HL-60/S4 treated with retinoic acid at 250 ng/mL for 4 days and 3 days (cell line): ENCODE measurements around the gene TRIM72.
"Not testable (repeated sequence)": the region's sequence is repeated elsewhere in the genome, so short reads cannot be mapped to it uniquely, and the experiment has no call there.

Experiments
- in situ Hi-C: fragments of 300-500 bp; cut with MboI; formaldehyde crosslinking; loops from 2 replicates; pipeline ENCODE4 v1.7.0; 2022; ENCODE audit warnings: low sequenced_read_pairs

Gene TRIM72, protein sequence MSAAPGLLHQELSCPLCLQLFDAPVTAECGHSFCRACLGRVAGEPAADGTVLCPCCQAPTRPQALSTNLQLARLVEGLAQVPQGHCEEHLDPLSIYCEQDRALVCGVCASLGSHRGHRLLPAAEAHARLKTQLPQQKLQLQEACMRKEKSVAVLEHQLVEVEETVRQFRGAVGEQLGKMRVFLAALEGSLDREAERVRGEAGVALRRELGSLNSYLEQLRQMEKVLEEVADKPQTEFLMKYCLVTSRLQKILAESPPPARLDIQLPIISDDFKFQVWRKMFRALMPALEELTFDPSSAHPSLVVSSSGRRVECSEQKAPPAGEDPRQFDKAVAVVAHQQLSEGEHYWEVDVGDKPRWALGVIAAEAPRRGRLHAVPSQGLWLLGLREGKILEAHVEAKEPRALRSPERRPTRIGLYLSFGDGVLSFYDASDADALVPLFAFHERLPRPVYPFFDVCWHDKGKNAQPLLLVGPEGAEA

DNA sequence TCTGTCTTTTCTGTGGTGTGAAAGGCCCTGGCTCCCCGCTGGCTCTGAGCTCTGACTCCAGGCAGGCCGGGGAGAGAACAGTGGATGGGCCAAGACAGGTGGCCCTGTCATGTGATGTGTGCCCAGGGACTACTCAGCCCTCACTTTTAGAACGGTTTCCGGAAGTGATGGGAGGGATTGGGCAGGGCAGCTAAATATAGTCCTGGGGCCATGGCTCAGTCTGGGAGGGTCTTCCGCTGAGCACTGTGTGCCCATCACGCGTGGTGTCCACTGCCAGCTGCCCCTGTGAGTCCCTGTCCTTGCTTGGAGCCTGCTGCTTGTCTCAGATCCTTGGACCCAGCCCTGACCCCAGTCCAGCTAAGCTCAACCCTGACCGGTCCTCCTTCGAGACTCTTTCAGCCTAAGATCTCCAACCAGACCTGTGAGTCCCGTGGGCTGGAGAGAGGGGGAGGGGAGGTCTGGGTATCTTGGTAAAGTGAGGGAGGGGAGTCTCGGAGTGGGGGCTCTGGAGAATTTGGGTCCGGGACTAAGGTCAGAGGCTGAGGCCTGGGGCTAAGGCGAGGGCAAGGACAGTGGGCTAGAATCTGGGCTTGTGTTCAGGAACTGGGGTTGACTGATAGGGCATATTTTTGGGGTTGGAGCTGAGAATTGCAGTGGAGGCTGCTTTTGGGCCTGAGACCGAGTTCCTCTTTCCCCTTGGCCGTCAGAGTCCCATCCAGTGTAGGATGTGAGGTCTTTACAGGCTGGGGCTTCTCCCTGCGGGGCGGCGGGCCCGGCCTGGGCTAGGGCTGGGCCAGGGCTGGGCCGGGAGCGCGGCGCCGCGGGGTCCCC is at the start of gene TRIM72:
Gene TRIM72, plus strand, starts transcription at position 243 of the 831 bp plus-strand sequence. CDS start 620 bp downstream, outside the sequence.
- in situ Hi-C loops: no loop called here

DNA sequence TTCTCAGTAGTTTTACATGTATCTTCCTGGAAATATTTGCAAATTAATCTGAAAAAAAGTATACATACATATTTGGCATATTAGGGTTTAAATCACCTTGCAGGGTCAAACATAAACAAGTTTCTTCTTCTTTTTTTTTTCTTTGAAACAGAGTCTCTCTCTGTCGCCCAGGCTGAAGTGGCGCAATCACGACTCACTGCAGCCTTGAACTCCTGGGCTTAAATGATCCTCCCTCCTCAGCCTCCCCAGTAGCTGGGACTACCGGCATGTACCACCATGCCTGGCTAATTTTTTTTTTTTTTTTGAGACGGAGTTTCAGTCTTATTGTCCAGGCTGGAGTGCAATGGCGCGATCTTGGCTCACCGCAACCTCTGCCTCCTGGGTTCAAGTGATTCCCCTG is 46.6 kb upstream of the TRIM72 start:
- in situ Hi-C loops: no loop called here

DNA sequence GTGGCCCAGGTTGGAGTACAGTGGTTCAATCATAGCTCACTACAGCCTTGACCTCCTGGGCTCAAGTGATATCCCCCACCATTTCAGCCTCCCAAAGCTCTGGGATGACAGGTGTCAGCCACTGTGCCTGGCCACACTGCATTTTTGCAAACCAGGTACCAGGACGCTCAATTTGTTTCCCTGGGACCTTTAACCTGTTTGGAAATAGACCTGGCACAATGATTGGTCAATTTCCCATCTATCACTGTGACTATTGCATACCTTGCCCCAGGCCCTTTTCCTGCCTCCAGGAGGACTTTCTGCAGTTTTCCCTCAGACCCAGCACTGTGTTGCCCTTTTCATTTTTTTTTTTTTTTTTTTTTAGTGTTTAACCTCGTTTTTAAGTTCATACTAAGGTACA is 45.1 kb upstream of the TRIM72 start:
- in situ Hi-C loops: no loop called here

DNA sequence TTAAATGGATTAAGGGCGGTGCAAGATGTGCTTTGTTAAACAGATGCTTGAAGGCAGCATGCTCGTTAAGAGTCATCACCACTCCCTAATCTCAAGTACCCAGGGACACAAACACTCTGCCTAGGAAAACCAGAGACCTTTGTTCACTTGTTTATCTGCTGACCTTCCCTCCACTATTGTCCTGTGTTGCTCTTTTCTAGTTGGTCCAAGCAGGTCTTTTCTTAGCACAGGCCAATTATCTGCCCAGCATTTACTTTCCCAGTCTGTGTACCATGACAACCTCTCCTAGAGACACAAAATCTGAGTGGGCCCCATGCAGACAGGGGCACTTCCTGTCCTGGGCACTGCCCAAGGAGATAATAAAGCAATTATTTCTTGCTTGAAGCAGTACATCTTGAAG is 43.9 kb upstream of the TRIM72 start:
- in situ Hi-C loops: not testable (repeated sequence)

DNA sequence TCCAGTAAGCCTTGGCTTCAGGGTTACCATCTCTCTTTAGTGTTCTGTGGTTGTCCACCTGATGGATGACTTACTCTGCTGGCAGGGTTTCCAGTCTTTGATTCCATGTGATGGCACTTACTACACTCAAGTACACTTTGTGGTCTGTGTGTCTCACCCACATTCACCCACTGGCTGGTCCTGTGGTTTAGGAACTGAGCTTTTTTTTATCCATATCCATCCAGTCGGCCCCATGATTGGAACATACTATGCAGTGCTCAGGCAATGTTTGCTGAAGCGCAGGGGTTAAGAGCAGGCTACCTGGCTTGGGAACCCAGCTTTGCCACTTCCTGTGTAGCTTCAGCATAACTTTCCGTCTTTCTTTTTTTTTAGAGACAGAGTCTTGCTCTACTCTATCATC is 36.8 kb upstream of the TRIM72 start:
- in situ Hi-C loops: no loop called here

DNA sequence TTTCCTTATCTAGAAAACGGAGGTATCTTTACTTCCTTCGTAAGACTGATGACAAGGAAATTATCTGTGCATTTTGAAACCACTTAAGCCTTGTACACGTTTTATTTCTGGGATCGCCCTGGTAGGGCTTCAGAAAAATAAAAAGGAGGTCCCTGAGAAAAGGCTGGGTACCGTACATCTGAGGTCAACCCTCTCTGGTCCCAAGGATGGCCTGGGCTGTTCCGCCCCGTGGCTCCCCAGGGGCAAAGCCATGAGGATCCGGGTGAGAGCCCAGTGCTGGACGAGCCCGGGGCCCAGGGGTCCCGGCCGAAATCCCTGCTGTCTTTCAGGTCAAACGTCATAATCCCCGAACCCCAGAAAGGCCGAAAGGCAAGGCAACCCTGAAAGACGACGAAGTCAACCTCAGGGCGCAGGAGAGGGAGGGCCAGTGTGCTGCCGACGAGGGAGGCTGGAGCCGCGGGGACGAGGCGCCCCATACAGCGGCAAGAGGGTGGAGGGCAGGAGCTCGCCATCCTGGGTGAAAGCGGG is 34.6 kb upstream of the TRIM72 start:
- in situ Hi-C loops: no loop called here

DNA sequence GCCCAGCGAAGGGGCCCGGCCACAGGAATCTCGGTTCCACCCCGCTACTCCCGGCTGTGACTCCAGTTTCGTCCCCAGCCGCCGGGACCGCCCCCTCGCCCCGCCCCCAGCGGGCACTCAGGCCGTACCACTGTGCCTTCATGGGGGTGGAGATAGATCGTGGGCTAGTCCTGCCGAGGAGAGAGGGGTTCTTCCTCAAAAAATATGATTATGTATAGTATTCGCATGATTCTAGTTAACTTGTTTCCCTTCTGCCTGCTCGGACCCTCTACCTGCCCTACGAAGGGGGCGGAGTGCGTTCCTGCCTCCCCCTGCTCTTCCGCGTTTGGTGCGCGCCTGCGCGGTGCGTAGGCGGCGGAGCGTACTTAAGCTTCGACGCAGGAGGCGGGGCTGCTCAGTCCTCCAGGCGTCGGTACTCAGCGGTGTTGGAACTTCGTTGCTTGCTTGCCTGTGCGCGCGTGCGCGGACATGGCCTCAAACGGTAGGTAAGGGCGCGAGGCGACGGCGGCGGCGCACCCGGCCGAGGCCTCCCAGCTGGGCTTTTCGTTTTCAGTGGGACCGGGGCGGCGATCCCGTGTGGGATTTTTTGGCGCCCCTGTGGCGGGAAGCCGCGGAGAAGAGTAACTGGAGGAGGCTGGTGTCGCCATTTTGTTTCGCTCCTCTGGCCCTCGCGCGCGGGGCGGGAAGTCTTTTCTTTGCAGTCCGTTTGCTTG is 34.0 kb upstream of the TRIM72 start, which contains the start of gene FUS:
Gene FUS, plus strand, starts transcription at position 393 of the 713 bp plus-strand sequence. Its CDS starts 76 bp downstream, at position 469.
- in situ Hi-C loops: no loop called here

DNA sequence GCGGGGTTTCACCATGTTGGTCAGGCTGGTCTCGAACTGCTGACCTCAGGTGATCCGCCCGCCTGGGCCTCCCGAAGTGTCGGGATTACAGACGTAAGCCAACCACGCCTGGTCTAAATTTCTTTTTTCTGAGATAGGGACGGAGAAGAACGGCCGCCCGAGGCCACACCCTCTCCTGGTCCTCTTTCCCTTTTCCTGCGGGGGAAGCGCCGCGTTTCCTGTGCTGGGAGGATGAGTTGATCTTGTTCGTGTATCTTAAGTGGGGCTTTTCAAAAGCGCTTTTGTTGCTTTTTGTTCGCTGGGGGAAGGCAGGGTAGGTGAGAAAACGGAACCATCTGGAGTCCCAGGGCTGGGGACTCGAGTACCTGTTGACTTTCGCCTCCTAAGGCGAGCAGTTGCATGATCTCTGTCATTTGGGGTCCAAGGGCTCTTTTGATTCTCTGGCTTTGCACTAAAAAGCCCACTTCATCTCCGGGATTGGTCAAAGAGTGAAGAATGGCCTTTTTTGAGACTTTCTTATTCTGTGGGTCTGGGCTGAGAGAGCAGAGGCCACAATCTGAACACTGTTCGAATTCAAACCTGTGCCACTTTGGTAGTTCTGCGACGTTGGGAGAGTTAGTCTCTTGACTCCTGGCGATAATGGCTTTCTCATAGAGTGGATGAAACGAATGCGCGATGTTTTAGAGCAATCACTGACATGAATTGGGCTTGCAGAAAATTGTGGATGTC is 32.7 kb upstream of the TRIM72 start:
- in situ Hi-C loops: no loop called here

DNA sequence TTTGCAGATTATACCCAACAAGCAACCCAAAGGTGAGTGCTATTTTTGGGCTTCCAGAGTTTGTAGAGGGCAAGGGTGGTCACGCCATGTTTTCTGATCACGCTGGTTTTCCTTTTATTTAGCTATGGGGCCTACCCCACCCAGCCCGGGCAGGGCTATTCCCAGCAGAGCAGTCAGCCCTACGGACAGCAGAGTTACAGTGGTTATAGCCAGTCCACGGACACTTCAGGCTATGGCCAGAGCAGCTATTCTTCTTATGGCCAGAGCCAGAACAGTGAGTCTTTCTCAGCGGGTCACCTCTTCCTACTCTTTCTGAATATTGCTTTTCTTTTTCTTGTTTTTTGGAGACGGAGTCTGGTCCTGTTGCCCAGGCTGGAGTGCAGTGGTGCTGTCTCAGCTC is 31.5 kb upstream of the TRIM72 start:
- in situ Hi-C loops: no loop called here

DNA sequence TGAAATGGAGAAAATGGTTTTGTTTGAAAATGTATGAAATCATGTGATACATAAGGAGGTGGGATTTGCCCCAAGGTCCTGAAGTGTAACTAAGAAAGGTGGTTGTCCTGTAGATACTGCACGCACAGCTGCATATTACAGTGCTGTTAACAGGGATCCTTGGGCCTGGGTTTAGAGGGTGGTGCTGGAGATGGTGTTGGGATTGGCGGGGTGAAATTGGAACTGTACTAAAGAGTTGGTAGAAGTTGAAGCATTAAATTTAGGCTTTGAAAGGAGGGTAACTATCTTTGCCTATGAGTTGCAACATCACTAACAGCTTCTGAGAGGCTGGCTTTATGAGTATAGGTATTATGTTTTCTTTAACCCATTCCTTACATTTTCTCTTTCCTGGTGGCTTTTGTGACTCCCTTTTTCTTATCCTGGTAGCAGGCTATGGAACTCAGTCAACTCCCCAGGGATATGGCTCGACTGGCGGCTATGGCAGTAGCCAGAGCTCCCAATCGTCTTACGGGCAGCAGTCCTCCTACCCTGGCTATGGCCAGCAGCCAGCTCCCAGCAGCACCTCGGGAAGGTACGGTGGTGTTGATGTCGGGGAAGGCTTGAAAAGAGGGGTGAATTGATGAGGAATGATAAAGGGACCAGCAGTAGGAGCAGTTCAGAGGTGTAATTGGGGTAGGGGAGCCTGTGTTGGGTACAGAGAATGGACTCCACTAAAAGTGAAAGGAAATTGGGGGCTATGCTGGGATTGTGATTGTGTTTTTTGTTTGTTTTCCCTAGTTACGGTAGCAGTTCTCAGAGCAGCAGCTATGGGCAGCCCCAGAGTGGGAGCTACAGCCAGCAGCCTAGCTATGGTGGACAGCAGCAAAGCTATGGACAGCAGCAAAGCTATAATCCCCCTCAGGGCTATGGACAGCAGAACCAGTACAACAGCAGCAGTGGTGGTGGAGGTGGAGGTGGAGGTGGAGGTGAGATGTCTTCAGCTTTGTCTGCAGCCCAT is 30.2 kb upstream of the TRIM72 start:
- in situ Hi-C loops: no loop called here

DNA sequence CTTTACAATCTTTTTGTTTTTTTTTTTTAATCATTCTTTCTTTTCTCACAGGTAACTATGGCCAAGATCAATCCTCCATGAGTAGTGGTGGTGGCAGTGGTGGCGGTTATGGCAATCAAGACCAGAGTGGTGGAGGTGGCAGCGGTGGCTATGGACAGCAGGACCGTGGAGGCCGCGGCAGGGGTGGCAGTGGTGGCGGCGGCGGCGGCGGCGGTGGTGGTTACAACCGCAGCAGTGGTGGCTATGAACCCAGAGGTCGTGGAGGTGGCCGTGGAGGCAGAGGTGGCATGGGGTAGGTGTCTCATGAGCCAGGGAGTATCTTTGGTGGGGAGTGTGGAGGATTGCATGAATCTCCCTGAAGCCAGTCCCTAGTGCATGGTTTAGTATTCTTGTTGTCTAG is 29.0 kb upstream of the TRIM72 start:
- in situ Hi-C loops: no loop called here

DNA sequence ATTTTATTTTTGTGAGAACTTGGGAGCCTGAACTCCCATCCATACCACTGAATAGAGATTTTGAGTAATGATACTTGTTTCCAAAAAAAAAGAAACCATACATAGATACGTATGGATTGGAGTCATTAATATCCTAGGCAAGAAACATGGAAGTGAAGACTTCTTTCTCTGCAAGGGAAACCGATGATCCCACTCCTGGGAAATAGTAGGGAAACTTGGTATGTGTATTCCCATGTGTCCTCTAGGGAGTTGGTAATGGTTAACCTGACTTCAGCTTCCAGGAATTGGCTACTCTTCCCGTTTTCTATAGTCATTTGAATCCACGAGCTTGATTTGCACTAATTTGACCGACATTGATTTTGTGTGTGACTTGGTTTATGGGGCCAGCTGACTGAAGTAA is 28.6 kb upstream of the TRIM72 start:
- in situ Hi-C loops: no loop called here

DNA sequence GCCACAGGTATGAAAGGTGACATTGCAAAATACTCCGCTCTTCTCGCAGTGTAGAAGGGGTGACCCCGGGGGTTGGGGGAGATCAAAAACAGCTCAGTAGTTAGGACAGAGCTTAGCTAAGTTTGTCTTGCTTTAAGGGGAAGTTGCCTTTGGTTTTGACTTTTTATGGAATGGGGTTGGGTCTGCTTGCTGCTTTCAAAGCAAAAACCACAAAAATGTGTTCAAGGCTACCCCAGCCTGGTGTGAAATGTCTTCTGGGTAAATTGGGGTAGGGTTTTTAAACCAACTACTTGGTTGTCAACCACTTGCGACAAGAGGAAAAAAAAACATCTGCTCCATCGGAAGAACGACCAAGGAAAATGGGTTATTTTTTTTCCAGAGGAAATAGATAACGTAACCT is 27.7 kb upstream of the TRIM72 start:
- in situ Hi-C loops: no loop called here

DNA sequence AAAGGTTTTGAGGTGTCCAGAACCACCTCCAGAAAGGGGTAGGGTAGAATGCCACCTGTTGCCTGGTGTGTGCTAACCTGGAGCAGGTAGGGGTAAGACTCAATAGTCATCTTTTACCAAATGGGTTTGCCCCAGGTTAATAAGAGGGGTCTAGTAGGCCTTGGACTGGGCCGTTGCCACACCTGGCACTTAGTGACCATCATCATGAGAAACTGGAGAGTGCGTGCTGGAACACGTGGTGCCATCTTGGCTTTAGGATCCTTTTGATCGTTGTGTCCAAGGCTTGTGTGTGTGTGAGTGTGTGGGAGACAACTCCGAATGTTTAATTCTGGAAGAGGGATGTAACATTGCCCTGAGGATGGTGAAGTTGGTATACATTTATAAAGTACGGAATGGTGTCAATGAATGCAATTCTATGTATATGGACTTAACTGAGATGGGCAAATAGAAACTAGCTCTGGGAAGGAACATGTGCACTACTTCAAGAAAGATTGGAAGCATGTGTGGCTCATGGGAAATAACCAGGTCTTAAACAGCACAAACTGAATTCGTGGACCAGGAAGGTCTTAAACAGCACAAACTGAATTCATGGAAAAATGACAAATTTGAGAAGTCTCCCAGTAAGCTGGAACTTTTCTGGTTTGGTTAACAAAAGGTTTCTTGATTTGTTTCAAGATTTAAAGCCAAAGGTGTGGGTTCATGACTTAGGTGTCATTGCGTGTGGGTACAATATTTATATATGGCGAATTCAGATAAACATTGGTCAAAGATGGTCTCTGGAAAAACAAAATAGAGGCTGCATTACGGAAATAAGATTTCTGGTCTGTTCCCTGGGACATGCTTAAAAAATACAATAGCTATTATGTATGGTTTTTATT is 26.8 kb upstream of the TRIM72 start:
- in situ Hi-C loops: no loop called here

DNA sequence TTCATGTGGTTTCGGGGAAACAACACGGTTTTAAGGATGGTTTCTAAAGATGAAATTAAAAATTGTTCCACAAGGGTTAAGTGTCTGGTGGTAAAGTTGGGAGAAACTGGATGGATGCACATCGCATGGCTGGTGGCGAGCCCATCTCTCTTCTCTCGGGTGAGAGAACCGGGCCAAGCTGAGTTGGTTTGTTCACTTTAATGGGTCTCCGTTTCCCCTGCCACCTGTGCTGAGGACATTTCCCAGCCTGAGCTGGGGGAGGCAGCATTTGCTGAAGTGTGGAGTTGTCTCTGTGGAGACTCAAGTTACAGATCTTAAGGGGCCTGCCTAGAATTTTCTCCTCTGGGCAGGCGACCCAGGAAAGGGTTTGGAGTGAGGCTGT is 26.1 kb upstream of the TRIM72 start:
- in situ Hi-C loops: no loop called here

DNA sequence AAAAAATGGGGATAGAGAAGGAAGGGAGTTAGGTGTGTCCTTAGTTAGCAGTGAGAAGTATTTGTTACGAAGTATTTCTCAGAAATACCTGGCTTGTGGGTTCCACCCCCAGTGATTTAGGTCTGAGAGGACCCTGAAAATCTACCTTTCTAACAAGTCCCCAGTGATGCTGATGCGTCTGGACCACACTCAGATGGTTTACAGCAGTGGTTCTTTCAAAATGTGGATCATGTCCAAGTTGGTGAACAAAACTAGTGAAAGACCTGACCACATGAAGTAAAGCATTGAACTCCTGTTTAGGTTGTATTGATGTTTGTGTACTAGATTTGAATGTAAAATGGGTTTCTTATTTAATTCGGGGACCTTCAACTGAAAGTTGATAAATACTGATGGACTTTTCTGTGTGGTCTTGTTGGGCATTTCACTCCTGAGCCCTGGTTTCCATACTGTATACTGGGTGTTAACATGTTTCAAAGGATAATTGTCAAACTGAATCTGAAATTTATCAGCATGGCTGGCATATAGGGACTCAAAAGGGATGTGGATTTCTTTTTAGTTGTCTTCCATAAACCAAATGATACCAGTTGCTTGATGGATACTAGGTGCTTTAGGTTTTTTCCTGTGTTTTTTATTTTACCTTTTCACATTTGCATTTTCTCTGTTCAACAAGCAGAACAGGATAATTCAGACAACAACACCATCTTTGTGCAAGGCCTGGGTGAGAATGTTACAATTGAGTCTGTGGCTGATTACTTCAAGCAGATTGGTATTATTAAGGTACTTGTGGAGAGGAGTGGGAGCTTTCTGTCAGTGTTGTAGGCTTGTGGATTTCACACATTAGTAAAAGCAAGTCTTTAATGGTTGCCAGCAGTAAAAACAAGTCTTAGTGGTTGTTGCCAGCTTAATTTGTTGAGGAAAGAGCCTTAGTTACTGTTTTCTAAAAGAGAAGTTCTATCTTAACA is 25.2 kb upstream of the TRIM72 start:
- in situ Hi-C loops: no loop called here

DNA sequence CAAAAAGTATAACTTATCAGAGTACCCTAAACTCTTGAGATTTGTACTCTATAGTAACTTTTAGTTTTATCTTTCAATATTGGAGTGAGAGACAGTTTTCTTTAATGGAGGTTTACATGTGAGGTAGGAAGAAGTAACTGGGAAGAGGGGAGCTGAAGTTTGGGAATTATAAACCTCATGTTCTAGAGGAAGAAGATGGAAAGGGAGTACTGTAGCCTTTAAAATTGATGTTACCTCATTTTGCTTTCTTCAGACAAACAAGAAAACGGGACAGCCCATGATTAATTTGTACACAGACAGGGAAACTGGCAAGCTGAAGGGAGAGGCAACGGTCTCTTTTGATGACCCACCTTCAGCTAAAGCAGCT is 24.5 kb upstream of the TRIM72 start:
- in situ Hi-C loops: no loop called here
